Stimulated activated CD8-positive, alpha-beta memory T cell treated with anti-CD3 and anti-CD28 coated beads, Interleukin-7, amount 100 ng/mL, for 1 hour (primary cell): Measurements from ENCODE around the gene NPM1.
A peak's percentile ranks its signal among the peaks of the same experiment; 100 is the strongest.
"Not testable (repeated sequence)": the region's sequence is repeated elsewhere in the genome, so short reads cannot be mapped to it uniquely, and the experiment has no call there.

Experiments
- DNase-seq, 2 donors: peaks; one replicate each; pipeline ENCODE4 v3.0.0-alpha.2; 2020; ENCODE audit warnings: low read depth in 2 of 2

Gene NPM1

DNA sequence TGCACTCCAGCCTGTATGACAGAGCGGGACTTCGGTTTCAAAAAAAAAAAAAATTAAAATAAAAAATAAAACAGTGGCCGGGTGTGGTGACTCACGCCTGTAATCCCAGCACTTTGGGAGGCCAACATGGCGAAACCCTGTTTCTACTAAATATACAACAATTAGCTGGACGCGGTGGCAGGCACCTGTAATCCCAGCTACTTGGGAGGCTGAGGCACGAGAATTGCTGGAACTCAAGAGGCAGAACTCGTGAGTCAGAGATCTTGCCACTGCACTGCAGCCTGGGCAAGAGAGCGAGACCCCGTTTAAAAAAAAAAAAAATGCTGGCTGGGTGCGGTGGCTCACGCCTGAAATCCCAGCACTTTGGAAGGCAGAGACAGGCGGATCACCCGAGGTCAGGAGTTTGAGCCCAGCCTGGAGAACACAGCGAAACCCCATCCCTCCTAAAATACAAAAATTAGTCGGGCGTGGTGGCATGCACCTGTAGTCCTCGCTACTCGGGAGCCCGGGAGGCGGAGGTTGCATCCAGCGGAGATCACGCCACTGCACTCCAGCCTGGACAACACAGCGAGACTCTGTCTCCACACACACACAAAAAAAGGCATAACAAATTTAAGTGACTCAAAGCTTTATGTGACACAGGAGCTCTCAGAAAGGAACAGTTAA, 1.5 kb upstream of the NPM1 start:
- no peak for DNase-seq

DNA sequence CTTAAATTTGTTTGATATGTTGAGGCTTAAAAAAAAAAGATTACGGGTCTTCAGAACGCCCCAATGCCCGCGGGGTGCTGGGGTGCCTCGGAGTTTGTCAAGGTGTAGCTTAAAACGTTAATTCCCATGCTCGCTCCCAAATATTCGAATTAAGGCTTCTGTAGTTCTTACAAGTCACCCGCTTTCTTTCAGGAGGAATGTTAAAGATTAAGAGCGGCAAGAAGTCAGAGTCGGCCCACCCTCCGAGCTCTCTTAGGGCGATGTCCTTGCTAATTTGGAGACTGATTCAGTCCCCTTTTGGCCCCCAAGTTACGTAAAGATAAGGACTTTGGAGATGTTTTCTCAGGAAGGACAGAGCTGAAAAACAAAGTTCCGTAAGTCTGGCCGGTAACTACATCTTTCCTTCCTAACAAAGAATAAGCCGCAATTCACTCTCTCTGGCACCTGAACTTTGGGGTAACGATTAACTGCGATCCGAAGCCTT, 746 bp upstream of the NPM1 start:
- DNase-seq: no peak

DNA sequence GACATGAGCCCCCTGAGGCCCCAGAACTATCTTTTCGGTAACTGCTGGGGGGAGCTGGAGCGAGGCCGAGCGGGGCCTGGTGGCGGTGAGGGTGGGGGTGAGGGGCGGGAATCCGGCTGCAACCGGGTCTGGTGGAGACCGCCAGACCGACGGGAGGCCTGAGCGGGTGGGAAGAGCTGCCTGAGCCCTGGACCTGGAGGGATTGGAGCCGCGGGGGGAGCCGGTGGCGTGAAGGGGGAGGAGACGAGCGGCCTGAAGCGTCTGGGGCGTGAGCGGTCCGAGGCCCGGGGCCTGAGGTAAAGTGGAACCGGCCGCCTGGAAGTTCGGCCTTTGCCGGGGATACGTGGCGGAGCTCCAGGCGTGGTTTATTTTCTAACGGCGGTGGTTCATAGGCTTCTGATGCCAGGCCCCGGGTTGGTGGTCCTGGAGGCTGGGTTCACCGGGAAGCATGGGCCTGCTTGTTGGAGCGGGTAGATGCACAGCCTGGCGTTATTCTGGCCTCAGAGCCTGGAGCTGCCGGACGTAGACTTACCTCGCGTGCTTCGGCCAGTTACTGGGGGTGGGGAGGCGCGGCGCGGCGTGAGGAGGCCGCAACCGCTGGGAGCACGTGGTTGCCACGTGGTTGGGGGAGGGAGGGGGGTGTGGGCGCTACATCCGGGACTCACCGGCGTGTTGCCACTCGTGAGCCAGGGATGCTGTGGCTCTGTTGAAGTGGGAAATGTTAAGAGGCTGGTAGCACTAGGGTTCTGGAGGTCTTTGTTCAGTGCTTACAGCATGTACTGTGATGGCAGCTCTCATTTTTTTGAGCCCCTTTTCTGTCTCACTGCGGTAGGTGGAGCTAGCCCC, 544 bp downstream of the NPM1 start:
- DNase-seq: peak; percentile 60 to 61

DNA sequence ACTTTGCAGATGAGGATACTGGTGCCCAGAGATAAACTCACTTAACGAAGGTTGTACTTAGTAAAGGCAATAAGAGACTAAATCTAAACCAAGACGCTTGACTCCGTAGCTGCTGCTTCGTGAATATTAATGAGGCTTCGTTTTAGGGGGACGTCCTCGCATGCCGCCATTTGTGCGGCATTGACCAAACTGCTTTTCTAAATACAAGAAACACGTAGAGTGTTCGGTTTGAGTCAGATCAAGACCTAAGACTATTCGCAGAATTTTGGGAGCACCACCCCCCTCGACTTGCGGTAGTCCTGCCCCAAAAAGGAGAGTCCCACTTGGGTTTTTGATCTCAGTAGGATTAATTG, 1.1 kb downstream of the NPM1 start:
- DNase-seq: no peak

DNA sequence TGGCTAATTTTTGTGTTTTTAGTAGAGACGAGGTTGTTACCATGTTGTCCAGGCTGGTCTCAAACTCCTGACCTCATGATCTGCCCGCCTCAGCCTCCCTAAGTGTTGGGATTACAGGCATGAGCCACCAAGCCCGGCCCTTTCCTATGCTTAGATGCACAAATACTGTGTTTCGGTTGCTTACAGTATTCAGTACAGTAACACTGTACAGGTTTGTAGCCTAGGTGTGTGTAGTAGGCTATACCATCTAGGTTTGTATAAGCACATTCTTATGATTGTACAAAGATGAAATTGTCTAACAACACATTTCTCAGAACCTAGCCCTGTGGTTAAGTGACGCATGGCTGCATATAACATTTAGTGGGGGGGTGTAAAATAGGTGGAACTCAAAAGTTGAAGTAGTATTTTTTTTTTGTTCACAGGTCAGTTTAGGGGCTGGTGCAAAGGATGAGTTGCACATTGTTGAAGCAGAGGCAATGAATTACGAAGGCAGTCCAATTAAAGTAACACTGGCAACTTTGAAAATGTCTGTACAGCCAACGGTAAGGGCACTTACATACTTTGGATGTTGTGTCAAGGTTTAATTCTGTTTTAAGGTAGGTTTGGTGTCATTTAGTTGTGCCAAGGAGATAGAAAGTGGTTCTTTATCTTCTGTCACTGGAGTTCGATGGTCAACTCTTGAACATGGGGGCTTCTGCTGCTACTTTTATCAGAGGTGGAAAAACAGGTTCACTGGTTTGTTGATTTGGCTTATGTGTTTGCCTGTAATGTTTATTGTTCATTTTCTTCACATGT, 3.4 kb downstream of the NPM1 start:
- no peak for DNase-seq

DNA sequence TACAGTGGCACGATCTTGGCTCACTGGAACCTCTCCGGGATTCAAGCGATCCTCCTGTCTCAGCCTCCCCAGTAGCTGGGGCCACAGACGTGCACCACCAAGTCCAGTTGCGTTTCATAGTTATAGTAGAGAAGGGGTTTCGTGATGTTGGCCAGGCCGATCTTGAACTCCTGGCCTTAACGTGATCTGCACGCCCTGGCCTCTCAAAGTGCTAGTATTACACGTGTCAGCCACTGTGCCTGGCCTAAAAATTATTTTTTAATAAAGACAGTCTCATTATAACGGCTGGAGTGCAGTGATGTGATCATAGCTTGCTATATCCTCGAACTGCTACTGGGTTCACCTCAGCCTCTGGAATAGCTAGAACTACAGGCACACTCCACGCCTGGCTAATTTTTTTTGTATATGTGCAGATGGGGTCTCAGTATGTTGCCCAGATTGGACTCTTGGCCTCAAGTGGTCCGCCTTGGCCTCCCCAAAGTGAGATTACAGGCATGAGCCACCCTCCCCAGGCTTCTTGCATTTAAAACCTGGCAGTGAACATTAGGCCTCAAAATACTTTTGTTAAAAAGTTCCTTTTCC, 4.4 kb downstream of the NPM1 start:
- no peak for DNase-seq

DNA sequence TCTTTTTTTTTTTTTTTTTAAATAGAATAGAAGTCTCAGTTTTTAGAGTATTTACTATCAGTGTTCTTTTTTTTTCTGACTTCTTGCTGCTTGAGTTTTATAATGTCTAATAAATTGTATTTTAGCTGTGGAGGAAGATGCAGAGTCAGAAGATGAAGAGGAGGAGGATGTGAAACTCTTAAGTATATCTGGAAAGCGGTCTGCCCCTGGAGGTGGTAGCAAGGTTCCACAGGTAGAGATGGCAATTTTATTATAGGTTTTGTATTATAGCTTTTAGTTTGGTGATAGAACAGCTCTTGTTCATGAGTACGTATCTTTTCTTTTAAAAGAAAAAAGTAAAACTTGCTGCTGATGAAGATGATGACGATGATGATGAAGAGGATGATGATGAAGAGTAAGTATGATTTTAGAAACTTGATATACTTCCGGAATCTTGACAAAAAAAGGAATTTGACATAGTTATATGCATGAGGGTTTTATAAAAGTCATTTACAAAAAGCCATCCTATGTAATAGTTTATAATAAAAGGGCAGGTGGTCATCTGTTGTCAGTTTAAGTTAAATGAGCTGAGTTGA, 5.0 kb downstream of the NPM1 start:
- DNase-seq: no peak

DNA sequence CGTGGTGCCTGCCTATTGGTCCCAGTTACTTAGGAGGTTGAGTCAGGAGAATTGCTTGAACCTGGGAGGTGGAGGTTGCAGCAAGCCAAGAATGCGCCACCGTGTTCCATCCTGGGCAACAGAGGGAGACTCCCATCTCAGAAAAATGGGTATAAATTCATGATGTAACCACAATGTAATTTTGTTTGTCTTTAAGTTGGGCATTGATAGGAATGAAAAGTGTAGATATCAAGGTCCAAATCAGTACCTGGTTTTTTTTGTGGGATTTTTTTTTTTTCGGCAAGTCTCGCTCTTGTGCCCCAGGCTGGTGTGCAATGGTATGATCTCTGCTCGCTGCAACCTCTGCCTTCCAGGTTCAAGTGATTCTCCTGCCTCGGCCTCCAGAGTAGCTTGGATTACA, 7.4 kb downstream of the NPM1 start:
- no peak for DNase-seq

DNA sequence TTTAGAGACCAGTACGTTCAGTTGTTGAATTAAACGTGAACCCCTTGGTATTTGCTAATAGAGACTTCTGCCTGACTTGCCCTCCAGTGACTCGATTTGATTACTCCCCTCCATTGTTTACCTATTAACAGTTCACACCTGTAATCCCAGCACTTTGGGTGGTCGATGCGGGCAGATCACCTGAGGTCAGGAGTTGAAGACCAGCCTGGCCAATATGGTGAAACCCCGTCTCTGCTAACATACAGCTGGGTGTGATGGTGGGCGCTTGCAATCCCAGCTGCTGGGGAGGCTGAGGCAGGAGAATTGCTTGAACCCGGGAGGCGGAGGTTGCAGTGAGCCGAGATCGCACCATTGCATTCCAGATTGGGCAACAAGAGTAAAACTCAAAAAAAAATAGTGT, 8.9 kb downstream of the NPM1 start:
- DNase-seq: not testable (repeated sequence)

DNA sequence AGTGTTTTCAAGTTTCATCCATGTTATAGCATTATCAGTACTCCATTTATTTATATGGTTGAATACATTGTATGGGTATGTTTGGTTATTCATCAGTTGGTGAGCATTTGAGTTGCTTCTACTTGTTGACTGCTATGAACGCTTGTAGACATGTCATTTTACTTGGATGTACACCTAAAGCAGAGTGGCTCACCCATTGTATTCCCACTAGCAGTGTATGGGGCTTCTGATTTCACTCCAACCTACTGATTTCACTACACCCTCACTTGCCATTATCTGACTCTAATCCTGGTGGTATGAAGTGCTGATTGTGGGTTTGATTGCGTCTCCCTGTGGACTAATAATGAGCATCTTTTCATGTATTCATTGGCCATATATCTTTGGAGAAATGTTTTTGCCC, 9.5 kb downstream of the NPM1 start:
- no peak for DNase-seq

DNA sequence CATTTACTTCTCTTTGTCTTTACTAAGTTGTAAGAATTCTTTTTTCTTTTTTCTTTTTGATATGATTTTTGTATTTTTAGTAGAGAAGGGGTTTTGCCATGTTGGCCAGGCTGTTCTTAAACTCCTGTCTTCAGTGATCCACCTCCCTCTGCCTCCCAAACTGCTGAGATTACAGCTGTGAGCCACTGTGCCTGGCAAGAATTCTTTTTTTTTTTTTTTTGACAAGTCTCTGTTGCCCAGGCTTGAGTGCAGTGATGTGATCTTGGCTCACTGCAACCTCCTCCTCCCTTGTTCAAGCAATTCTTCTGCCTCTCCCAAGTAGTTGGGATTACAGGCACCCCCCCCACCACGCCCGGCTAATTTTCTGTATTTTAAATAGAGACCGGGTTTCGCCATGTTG, 9.9 kb downstream of the NPM1 start:
- no peak for DNase-seq

DNA sequence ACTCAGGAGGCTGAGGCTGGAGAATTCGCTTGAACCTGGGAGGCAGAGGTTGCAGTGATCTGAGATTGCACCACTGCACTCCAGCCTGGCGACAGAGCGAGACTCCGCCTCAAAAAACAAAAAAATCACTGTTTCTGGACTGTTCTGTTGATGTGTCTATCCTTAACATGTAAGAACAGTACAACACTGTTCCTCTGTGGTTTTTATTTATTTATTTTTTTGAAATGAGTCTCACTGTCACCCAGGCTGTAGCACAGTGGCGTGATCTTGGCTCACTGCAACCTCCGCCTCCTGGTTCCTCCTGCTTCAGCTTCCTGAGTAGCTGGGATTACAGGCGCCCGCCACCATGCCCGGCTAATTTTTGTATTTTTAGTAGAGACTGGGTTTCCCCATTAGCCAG, 11.0 kb downstream of the NPM1 start:
- not testable (repeated sequence) for DNase-seq

DNA sequence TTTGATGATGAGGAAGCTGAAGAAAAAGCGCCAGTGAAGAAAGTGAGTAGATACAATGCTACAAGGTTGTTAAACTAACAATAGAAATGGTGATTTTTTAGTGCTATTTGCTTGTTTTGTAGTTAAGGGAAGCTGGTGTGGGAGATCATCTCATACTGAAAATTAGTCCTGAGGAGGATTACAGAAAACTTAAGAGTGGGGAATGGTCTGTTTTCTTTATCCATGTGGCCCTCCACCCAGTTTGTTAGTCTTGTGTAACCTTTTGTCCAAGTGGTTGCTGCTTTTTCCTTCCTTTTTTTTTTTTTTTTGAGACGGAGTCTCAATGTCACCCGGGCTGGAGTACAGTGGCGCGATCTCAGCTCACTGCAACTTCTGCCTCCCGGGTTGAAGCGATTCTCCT, 12.5 kb downstream of the NPM1 start:
- no peak for DNase-seq

DNA sequence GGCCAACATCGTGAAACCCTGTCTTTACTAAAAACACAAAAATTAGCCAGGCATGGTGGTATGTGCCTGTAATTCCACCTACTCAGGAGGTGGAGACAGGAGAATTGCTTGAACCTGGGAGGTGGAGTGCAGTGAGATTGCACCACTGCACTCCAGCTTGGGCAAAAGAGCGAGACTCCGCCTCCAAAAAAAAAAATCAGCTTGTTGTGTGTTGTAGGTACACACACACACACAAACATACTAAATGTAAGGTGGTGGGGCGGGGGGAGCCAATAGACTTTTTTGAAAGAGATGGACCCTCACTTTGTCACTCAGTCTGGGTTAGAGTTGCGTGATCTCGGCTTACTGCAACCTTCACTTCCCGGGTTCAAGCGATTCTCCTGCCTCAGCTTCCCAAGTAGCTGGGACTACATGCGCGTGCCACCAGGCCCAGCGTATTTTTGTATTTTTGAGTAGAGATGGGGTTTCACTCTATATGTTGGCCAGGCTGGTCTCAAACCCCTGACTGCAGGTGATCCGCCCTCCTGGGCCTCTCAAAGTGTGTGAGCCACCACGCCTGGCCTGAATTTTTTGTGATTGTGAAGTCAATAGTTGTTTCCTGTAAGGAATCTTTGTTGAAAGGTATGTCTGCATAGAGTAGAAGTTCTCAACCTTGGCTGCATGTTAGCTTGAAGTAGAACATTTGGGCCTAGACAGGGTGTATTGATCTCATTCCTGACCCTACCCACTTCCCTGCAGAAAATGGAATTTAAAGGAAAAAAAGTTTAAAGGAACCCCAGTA, 13.7 kb downstream of the NPM1 start:
- DNase-seq: no peak

DNA sequence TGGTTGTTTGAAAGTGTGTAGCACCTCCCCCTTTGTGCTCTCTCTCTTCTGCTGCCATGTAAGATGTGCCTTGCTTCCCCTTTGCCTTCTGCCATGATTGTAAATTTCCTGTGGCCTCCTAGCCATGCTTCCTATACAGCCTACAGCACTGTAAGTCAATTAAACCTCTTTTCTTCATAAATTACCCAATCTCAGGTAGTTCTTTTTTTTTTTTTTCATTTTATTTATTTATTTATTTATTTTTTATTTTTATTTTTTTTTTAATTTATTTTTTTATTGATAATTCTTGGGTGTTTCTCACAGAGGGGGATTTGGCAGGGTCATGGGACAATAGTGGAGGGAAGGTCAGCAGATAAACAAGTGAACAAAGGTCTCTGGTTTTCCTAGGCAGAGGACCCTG, 15.1 kb downstream of the NPM1 start:
- DNase-seq: not testable (repeated sequence)

DNA sequence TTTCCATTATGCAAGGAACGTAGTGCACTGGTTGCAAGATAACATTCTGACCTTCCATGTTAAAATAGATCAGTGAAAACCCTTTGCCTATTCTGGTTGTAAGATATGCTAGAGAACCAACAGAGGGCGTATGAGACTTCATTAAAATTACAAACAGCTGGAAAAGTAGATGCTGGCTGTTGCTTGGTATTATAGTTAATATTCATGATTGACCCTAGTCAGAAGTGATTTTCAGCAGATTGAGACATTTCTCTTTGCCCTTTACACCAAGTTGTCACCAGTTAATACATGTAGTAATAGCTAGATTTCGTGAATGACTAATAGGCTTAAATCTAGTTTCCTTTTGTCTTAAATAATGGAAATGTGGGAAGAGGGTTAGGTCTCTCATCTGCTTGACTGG, 18.0 kb downstream of the NPM1 start:
- no peak for DNase-seq

DNA sequence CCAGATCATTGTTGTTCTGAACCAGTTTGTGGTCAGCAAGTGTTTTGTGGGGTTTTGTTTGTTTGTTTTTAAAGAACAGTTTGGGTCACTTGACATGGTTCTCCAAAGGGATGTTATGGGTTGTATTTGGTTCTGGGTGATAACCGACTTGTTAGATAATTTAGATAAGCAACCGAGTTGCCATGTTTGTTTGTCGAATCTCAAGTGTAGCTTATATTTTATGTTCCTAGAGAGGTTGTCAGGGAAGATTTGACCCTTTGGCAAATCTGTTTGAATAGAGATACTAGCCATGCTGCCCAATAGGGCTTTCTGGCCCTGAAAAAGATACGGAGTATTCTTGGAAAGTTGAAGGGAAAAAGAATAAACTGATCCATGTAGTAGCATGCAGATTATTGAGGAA, 19.6 kb downstream of the NPM1 start:
- DNase-seq: no peak

DNA sequence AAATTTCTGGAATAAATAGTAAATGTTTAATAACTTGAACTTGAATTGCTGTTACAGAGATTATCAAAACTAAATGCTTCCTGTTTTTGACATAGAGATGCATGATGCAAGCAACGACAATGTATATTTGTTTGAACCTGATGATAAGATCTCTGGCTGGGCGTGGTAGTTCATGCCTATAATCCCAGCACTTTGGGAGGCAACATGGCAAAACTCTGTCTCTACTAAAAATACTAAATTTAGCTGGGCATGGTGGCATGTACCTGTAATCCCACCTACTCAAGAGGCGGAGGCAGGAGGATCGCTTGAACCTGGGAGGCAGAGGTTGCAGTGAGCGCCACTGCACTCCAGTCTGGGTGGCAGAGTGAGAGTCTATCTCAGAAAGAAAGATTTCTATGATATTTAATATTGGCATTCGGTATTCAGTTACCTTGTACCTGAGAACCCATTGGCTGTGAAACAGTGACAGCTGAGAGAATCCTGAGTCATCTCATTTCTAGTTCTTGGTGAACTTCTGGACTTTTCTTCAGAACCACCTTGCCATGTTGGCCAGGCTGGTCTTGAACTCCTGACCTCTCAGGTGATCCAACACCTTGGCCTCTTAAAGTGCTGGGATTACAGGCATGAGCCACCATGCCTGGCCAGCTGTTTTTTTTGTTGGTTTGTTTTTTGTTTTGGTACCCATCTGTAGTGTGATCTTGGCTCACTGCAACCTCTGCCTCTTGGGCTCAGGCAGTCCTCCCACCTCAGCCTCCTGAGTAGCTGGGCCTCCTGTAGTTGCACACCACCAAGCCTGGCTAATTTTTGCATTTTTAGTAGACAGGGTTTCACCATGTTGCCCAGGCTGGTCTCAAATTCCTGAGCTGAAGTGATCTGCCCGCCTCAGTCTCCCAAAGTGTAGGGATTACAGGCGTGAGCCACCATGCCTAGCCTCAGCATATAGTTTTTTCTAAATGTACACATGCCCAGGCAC, 21.8 kb downstream of the NPM1 start:
- DNase-seq: no peak

DNA sequence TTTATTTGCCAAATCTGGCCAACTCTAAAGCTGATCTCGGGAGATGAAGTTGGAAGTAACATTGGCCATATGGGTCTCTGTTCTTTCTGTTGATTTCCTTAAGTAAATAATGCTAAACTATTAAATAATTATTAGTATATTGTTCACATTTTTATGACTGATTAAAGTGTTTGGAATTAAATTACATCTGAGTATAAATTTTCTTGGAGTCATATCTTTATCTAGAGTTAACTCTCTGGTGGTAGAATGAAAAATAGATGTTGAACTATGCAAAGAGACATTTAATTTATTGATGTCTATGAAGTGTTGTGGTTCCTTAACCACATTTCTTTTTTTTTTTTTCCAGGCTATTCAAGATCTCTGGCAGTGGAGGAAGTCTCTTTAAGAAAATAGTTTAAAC, 22.5 kb downstream of the NPM1 start:
- DNase-seq: no peak

DNA sequence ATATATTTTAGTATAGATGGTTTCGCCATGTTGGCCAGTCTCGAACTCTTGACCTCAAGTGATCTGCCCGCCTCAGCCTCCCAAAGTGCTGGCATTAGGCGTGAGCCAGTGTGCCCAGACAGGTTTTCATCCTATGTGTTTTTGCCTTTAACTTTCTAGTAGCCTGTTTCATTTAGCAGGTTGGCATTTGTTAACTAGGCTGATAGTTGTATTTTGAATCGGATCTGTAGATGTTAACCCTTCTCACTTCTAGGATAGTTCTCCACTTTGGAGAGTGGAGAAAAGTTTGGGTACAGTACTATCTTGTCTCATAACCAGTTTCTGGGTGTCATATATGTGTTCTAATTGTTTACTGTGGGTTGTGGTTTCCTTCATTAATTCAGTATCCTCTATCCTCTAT, 24.5 kb downstream of the NPM1 start:
- no peak for DNase-seq
